ENCODE results near the gene RBMX. TPM values are rescaled to one million over a fixed set of nuclear protein-coding genes. Genes with fewer than 3 reads are reported as not detected.
A peak's percentile ranks its signal among the peaks of the same experiment; 100 is the strongest.

RBMX gene
- total RNA-seq, 1 donor from 2014 or later: 445 TPM

DNA sequence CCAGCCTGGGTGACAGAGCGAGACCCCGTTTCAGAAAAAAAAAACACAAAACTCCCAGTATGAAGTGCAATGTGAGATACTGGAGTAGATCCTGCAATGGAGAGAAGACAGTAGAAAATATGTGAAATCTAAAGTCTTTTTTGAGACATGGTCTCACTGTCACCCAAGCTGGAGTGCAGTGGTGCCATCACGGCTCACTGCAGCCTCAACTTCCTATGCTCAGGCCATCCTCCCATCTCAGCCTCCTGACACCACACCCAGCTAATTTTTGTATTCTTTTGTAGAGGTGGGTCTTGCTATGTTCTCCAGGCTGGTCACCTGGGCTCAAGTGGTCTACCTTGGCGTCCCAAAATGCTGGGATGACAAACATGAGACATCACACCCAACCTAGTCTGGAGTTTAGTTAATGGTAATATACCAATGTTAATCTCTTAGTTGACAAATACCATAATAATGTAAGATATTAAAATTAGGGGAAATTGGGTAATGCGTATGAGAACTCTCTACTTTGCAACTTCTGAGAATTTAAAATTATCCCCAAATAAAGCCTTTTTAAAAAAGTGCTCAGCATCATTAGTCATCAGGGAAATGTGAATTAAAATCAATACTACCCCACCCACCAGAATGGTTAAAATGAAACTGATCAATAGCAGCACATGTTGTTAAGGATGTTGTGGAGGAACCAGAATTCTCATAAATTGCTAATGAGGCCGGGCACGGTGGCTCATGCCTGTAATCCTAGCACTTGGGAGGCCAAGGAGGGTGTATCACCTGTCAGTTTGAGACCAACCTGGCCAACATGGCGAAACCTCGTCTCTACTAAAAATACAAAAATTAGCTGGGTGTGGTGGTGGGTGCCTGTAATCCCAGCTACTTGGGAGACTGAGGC is 15.0 kb downstream of the RBMX start:
- Mint-ChIP-seq H3K4me3 (ENCODE audit: low read depth) (no peak overlapping the region), H3K4me1 (ENCODE audit: low read depth) (peaks cover 4% of the 10 kb centered on the region), H3K27me3 (no peaks in the 10 kb centered on the region), H3K36me3 (ENCODE audit: insufficient read depth) (peaks cover 30% of the 10 kb centered on the region), H3K9me3 (ENCODE audit: low read depth) (peaks cover 19% of the 10 kb centered on the region), H3K27ac (no peak overlapping the region)
- TF ChIP-seq, protein P1, sequence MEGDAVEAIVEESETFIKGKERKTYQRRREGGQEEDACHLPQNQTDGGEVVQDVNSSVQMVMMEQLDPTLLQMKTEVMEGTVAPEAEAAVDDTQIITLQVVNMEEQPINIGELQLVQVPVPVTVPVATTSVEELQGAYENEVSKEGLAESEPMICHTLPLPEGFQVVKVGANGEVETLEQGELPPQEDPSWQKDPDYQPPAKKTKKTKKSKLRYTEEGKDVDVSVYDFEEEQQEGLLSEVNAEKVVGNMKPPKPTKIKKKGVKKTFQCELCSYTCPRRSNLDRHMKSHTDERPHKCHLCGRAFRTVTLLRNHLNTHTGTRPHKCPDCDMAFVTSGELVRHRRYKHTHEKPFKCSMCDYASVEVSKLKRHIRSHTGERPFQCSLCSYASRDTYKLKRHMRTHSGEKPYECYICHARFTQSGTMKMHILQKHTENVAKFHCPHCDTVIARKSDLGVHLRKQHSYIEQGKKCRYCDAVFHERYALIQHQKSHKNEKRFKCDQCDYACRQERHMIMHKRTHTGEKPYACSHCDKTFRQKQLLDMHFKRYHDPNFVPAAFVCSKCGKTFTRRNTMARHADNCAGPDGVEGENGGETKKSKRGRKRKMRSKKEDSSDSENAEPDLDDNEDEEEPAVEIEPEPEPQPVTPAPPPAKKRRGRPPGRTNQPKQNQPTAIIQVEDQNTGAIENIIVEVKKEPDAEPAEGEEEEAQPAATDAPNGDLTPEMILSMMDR (IDR thresholded peaks at IDR 0.05; ENCODE audit: unreplicated experiment): no peak
- no peak for DNase-seq (ENCODE audit: low spot score, unreplicated experiment)

DNA sequence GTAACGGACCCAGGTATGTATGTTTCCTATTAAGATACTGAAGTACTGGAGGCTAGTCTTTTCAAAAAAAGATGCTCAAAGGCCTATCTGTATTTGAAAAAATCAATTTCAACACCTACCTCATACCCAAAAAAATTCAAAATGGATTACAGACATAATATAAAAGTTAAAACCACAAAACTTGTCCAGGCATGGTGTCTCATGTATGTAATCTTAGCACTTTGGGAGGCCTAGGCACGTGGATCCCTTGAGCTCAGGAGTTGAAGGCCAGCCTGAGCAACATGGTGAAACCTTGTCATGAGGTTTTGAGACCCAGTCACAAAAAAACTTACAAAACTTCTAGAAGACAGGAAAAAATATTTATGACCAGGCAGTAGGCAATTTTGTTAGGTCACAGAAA is 16.7 kb downstream of the RBMX start:
- H3K9me3 Mint-ChIP-seq (ENCODE audit: low read depth): peaks cover 19% of the 10 kb centered on the region
- H3K27me3 Mint-ChIP-seq: no peaks in the 10 kb centered on the region
- no peak for DNase-seq (ENCODE audit: low spot score, unreplicated experiment)
- peaks cover 4% of the 10 kb centered on the region for H3K4me1 Mint-ChIP-seq (ENCODE audit: low read depth)
- H3K4me3 Mint-ChIP-seq (ENCODE audit: low read depth): no peak overlapping the region
- TF ChIP-seq, protein P1 (IDR thresholded peaks at IDR 0.05; ENCODE audit: unreplicated experiment): no peak
- H3K36me3 Mint-ChIP-seq (ENCODE audit: insufficient read depth): peaks cover 25% of the 10 kb centered on the region
- no peak overlapping the region for H3K27ac Mint-ChIP-seq

DNA sequence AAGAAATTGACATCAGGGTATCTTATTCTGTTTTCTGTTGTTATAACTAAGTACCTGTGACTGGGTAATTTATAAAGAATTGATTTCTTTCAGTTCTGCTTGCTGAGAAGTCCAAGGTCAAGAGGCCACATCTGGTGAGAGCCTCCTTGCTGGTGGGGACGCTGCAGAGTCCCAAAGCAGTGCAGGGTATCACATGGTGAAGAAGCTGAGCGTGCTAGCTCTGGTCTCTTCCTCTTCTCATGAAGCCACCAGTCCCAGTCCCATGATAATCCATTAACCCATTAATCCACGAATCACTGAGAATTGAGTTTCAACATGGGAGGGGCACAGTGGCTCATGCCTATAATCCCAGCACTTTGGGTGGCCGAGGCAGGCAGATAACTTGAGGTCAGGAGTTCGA is 18.0 kb downstream of the RBMX start:
- peaks cover 4% of the 10 kb centered on the region for H3K4me1 Mint-ChIP-seq (ENCODE audit: low read depth)
- H3K4me3 Mint-ChIP-seq (ENCODE audit: low read depth): no peak overlapping the region
- peaks cover 28% of the 10 kb centered on the region for H3K36me3 Mint-ChIP-seq (ENCODE audit: insufficient read depth)
- no peaks in the 10 kb centered on the region for H3K27me3 Mint-ChIP-seq
- peaks cover 28% of the 10 kb centered on the region for H3K9me3 Mint-ChIP-seq (ENCODE audit: low read depth)
- TF ChIP-seq, protein P1 (IDR thresholded peaks at IDR 0.05; ENCODE audit: unreplicated experiment): no peak
- no peak overlapping the region for H3K27ac Mint-ChIP-seq
- DNase-seq (ENCODE audit: low spot score, unreplicated experiment): no peak

DNA sequence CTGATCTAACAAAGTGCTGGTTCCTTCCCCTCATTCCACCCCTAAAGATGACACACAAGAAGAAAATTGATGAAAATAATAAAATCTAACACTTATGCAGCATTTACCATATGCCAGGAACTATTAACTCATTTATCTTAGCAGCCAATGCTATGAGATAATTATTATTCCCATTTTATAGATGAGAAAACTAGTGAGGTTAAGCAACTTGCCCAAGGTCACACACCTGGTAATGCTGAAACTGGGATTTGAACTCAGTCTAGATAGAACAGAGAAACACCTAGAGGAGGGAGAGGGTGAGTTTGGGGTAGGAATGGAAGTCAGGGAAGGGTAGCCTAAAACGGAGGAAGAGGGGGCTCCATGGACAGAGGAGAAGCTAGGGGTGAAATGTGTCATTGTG is 18.6 kb downstream of the RBMX start:
- Mint-ChIP-seq H3K4me1 (ENCODE audit: low read depth) (peaks cover 4% of the 10 kb centered on the region), H3K27me3 (no peaks in the 10 kb centered on the region), H3K9me3 (ENCODE audit: low read depth) (peaks cover 26% of the 10 kb centered on the region), H3K4me3 (ENCODE audit: low read depth) (no peak overlapping the region), H3K27ac (peak overlapping the region; percentile 79), H3K36me3 (ENCODE audit: insufficient read depth) (peaks cover 27% of the 10 kb centered on the region)
- TF ChIP-seq, protein P1 (IDR thresholded peaks at IDR 0.05; ENCODE audit: unreplicated experiment): no peak
- no peak for DNase-seq (ENCODE audit: low spot score, unreplicated experiment)

DNA sequence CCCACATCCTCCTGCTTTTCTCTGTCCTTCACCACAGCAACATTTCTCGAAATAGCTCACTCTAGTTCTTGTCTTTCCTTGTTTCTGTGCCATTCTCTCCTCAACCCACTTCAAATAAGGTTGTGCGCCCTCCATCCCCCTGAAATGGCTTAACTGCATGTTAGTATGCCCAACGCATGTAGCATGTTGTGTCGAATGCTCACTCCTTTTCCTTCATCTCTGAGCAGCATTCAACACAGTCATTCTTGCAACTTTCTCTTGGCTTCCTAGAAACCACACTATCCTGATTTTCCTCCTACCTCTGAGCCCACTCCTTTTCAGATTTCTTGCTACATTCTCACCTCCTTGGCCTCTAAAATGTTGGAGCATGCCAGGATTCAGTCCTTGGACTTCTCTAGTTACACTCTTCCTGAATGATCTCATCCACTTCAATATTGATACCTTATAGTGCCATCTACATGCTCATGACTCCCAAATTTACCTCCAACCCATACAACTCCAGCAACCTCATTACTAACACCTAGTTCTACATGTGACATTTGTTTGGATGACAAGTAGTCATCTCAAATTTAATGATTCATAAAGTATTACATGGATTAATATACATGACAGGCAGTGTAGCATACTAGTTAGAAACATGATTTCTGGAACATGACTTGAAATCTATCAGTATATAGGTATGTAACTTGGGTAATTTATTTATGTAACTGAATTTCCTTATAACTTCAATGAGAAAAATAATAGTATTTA is 22.3 kb downstream of the RBMX start:
- TF ChIP-seq, protein P1 (IDR thresholded peaks at IDR 0.05; ENCODE audit: unreplicated experiment): no peak
- Mint-ChIP-seq H3K9me3 (ENCODE audit: low read depth) (peaks cover 35% of the 10 kb centered on the region), H3K4me1 (ENCODE audit: low read depth) (no peaks in the 10 kb centered on the region), H3K4me3 (ENCODE audit: low read depth) (no peak overlapping the region), H3K36me3 (ENCODE audit: insufficient read depth) (peaks cover 35% of the 10 kb centered on the region), H3K27ac (no peak overlapping the region), H3K27me3 (no peaks in the 10 kb centered on the region)
- DNase-seq (ENCODE audit: low spot score, unreplicated experiment): no peak
